H9 (cell line): ENCODE data around the gene SDR42E2. TPM values are rescaled to one million over a fixed set of nuclear protein-coding genes. Genes with fewer than 3 reads are reported as not detected.

ENCODE experiments used
- DNase-seq: peaks from one replicate; pipeline ENCODE4 v3.0.0-alpha.2; 2017
- H2AFZ ChIP-seq: one replicate; pipeline ENCODE4 v1.6.1; 2013; ENCODE audit warnings: mild to moderate bottlenecking, low read length, control low read depth, moderate library complexity
- H2AK5ac ChIP-seq: 2 replicates; pipeline ENCODE4 v1.6.1; 2013; ENCODE audit warnings: low read length, control low read depth, mixed read lengths; ENCODE audit not compliant: insufficient read length
- H2BK120ac ChIP-seq: one replicate; pipeline ENCODE4 v1.6.1; 2013; ENCODE audit warnings: low read depth, mild to moderate bottlenecking, low read length, control low read depth, inconsistent platforms; ENCODE audit not compliant: poor library complexity, severe bottlenecking
- H2BK12ac ChIP-seq: 2 replicates; pipeline ENCODE4 v1.6.1; 2013; ENCODE audit warnings: low read length, control low read depth, mixed read lengths, low read depth; ENCODE audit not compliant: insufficient read length
- H2BK15ac ChIP-seq: 2 replicates; pipeline ENCODE4 v1.6.1; 2013; ENCODE audit warnings: low read depth, low read length, control low read depth
- H2BK20ac ChIP-seq: one replicate; pipeline ENCODE4 v1.6.1; 2013; ENCODE audit warnings: low read depth, mild to moderate bottlenecking, low read length, control low read depth, inconsistent platforms; ENCODE audit not compliant: poor library complexity, severe bottlenecking
- H2BK5ac ChIP-seq: 2 replicates; pipeline ENCODE4 v1.6.1; 2013; ENCODE audit warnings: low read length, control low read depth, mixed read lengths; ENCODE audit not compliant: insufficient read length
- H3K14ac ChIP-seq: 2 replicates; pipeline ENCODE4 v1.6.1; 2013; ENCODE audit warnings: low read length, control low read depth; ENCODE audit not compliant: insufficient read depth
- H3K18ac ChIP-seq: 2 replicates; pipeline ENCODE4 v1.6.1; 2013; ENCODE audit warnings: low read depth, mild to moderate bottlenecking, mixed read lengths, low read length, control low read depth; ENCODE audit not compliant: insufficient read length
- H3K23ac ChIP-seq: 2 replicates; pipeline ENCODE4 v1.6.1; 2013; ENCODE audit warnings: low read length, control low read depth, mixed read lengths, low read depth; ENCODE audit not compliant: insufficient read length
- H3K23me2 ChIP-seq: 2 replicates; pipeline ENCODE4 v1.6.1; 2013; ENCODE audit warnings: low read depth, mild to moderate bottlenecking, mixed read lengths, low read length, control low read depth; ENCODE audit not compliant: insufficient read length, poor library complexity, severe bottlenecking
- H3K27ac ChIP-seq: 2 replicates; pipeline ENCODE4 v1.5.1; 2013; ENCODE audit warnings: low read length, control low read depth, mixed read lengths, low read depth; ENCODE audit not compliant: insufficient read length
- H3K27me3 ChIP-seq: 2 replicates; pipeline ENCODE4 v1.6.1; 2013; ENCODE audit warnings: low read length, control low read depth, inconsistent platforms; ENCODE audit not compliant: insufficient read depth
- H3K4ac ChIP-seq: 2 replicates; pipeline ENCODE4 v1.6.1; 2013; ENCODE audit warnings: low read depth, mild to moderate bottlenecking, control low read depth, inconsistent platforms, low read length, moderate library complexity
- H3K4me1 ChIP-seq: 2 replicates; pipeline ENCODE4 v1.6.1; 2013; ENCODE audit warnings: low read length, control low read depth, inconsistent platforms; ENCODE audit not compliant: insufficient read depth
- H3K4me2 ChIP-seq: 2 replicates; pipeline ENCODE4 v1.6.1; 2013; ENCODE audit warnings: low read length, control low read depth, mixed read lengths; ENCODE audit not compliant: insufficient read length, insufficient read depth
- H3K56ac ChIP-seq: 2 replicates; pipeline ENCODE4 v1.6.1; 2013; ENCODE audit warnings: low read depth, mild to moderate bottlenecking, mixed read lengths, low read length, control low read depth; ENCODE audit not compliant: insufficient read length
- H3K79me1 ChIP-seq: 2 replicates; pipeline ENCODE4 v1.6.1; 2013; ENCODE audit warnings: low read depth, mild to moderate bottlenecking, moderate library complexity, low read length, control low read depth, inconsistent platforms; ENCODE audit not compliant: insufficient read depth, poor library complexity, severe bottlenecking
- H3K79me2 ChIP-seq: 2 replicates; pipeline ENCODE4 v1.6.1; 2013; ENCODE audit warnings: low read length, control low read depth, inconsistent platforms; ENCODE audit not compliant: insufficient read depth
- H3K9ac ChIP-seq: 2 replicates; pipeline ENCODE4 v1.6.1; 2013; ENCODE audit warnings: low read length, control low read depth, mixed read lengths; ENCODE audit not compliant: insufficient read length; ENCODE audit errors: extremely low read depth
- H3K9me3 ChIP-seq: one replicate; pipeline ENCODE4 v1.6.1; 2013; ENCODE audit warnings: low read depth, low read length, inconsistent platforms; ENCODE audit not compliant: control insufficient read depth
- H3T11ph ChIP-seq: one replicate; pipeline ENCODE4 v1.6.1; 2013; ENCODE audit warnings: mild to moderate bottlenecking, low read length, control low read depth, inconsistent platforms
- H4K20me1 ChIP-seq: one replicate; pipeline ENCODE4 v1.6.1; 2013; ENCODE audit not compliant: control insufficient read depth, insufficient read length, insufficient read depth
- H4K5ac ChIP-seq: 2 replicates; pipeline ENCODE4 v1.6.1; 2013; ENCODE audit warnings: low read depth, mild to moderate bottlenecking, mixed read lengths, low read length, control low read depth; ENCODE audit not compliant: insufficient read length
- H4K8ac ChIP-seq: replicated peaks from 2 replicates; pipeline ENCODE4 v1.6.1; 2013; ENCODE audit warnings: low read length, control low read depth, mixed read lengths, low read depth; ENCODE audit not compliant: insufficient read length
- H4K91ac ChIP-seq: 2 replicates; pipeline ENCODE4 v1.6.1; 2013; ENCODE audit warnings: low read depth, mild to moderate bottlenecking, moderate library complexity, mixed read lengths, low read length, control low read depth; ENCODE audit not compliant: insufficient read length
- H3K27ac Mint-ChIP-seq, 3 experiments: 2 replicates in 2 of 3; 3 replicates in 1 of 3; pipeline ENCODE4 v1.8.0; 2020 to 2021; ENCODE audit warnings: mixed read lengths in 3 of 3, mild to moderate bottlenecking in 1 of 3, moderate library complexity in 1 of 3
- H3K27me3 Mint-ChIP-seq: 2 replicates; pipeline ENCODE4 v1.8.0; 2021; ENCODE audit warnings: low read depth, mild to moderate bottlenecking, moderate library complexity, mixed read lengths
- H3K36me3 Mint-ChIP-seq, 3 experiments: 2 replicates in 2 of 3; 3 replicates in 1 of 3; pipeline ENCODE4 v1.8.0; 2020 to 2021; ENCODE audit warnings: low read depth in 3 of 3, mixed read lengths in 3 of 3; ENCODE audit not compliant: insufficient read depth in 1 of 3
- H3K4me1 Mint-ChIP-seq, 2 experiments: 2 replicates each; pipeline ENCODE4 v1.8.0; 2020; ENCODE audit warnings: mixed read lengths in 2 of 2
- H3K4me3 Mint-ChIP-seq, 2 experiments: 2 replicates in 1 of 2; 3 replicates in 1 of 2; pipeline ENCODE4 v1.8.0; 2020 to 2021; ENCODE audit warnings: mild to moderate bottlenecking in 2 of 2, mixed read lengths in 2 of 2, moderate library complexity in 1 of 2
- H3K9me3 Mint-ChIP-seq, 2 experiments: 2 replicates in 1 of 2; 3 replicates in 1 of 2; pipeline ENCODE4 v1.8.0; 2020; ENCODE audit warnings: mild to moderate bottlenecking in 2 of 2, mixed read lengths in 2 of 2, moderate library complexity in 1 of 2
- WGBS: extraction: QIAGEN DNeasy Blood & Tissue Kit; methylation state at CpG from one replicate; pipeline ENCODE4 v1.1.7; 2013; ENCODE audit warnings: missing lambda C conversion rate, low lambda C conversion rate, mixed read lengths; ENCODE audit not compliant: insufficient read length; ENCODE audit errors: extremely low coverage; 5-methylcytosine and 5-hydroxymethylcytosine counted together
- total RNA-seq: library from RNA; stranded (reverse); gene quantifications from 2 replicates; pipeline ENCODE4 v1.2.1, GENCODE V29; 2021
- TF ChIP-seq, protein P1 (sequence below): fragments of 200-600 bp; sonication (generic); conservative IDR thresholded peaks from 3 replicates; pipeline ENCODE4 v1.8.0; 2021; ENCODE audit warnings: antibody characterized with exemption, mild to moderate bottlenecking

Gene SDR42E2
- total RNA-seq, 1 experiment from 2014 or later, result 0.09 TPM

GRCh38 chr16:22151246-22151998, 10.9 kb upstream of the SDR42E2 start:
- Mint-ChIP-seq H3K27me3 (peaks cover 3% of the 10 kb centered on the region; the same call in 1 of the 2 replicates), H3K36me3 (no peaks in the 10 kb centered on the region), H3K27ac (no peak overlapping the region), H3K4me3 (no peak overlapping the region), H3K9me3 (no peaks in the 10 kb centered on the region), H3K4me1 (peaks cover 2 to 11% of the 10 kb centered on the region in 2 experiments; a peak in 3 of 4 replicates)
- Histone ChIP-seq H3K79me2 (no peaks in the 10 kb centered on the region), H3K27ac (no peak overlapping the region), H3K18ac (no peak overlapping the region), H2BK12ac (no peak overlapping the region), H3K4ac (no peak overlapping the region), H3K79me1 (no peaks in the 10 kb centered on the region), H2BK120ac (no peak overlapping the region), H3K9me3 (no peaks in the 10 kb centered on the region), H2AFZ (no peak overlapping the region), H4K20me1 (no peaks in the 10 kb centered on the region), H3K23ac (no peak overlapping the region), H2BK20ac (no peak overlapping the region), H3K4me2 (no peak overlapping the region), H4K5ac (no peak overlapping the region), H4K8ac (no peak overlapping the region), H2BK5ac (no peak overlapping the region), H3K56ac (no peak overlapping the region), H2BK15ac (no peak overlapping the region), H4K91ac (no peak overlapping the region), H3K9ac (no peak overlapping the region), H3K23me2 (no peaks in the 10 kb centered on the region), H3K14ac (no peak overlapping the region), H3K4me1 (no peaks in the 10 kb centered on the region), H3K27me3 (no peaks in the 10 kb centered on the region), H2AK5ac (no peak overlapping the region), H3T11ph (no peak overlapping the region)
- DNase-seq, result no peak
- no CpG with 5 or more reads among the region's 7 CpGs for WGBS
- TF ChIP-seq, protein P1, sequence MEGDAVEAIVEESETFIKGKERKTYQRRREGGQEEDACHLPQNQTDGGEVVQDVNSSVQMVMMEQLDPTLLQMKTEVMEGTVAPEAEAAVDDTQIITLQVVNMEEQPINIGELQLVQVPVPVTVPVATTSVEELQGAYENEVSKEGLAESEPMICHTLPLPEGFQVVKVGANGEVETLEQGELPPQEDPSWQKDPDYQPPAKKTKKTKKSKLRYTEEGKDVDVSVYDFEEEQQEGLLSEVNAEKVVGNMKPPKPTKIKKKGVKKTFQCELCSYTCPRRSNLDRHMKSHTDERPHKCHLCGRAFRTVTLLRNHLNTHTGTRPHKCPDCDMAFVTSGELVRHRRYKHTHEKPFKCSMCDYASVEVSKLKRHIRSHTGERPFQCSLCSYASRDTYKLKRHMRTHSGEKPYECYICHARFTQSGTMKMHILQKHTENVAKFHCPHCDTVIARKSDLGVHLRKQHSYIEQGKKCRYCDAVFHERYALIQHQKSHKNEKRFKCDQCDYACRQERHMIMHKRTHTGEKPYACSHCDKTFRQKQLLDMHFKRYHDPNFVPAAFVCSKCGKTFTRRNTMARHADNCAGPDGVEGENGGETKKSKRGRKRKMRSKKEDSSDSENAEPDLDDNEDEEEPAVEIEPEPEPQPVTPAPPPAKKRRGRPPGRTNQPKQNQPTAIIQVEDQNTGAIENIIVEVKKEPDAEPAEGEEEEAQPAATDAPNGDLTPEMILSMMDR, result no peak
